Heart left ventricle (tissue), 13 donors: Measurements from ENCODE around the gene POLQ.

ENCODE experiments used
- CTCF ChIP-seq, 12 donors: fragments of 200-600 bp; sonication (generic) in 4 of 12; IDR thresholded peaks; one replicate each; pipeline versions ENCODE4 v1.5.0 to v1.8.0; 2018 to 2022; ENCODE audit warnings: antibody characterized with exemption in 12 of 12, mild to moderate bottlenecking in 5 of 12
- POLR2A ChIP-seq, 2 donors: fragments of 450-650 bp; IDR thresholded peaks; one replicate each; pipeline ENCODE4 v1.6.1; 2017; ENCODE audit warnings: antibody characterized with exemption in 2 of 2, mild to moderate bottlenecking in 2 of 2, moderate library complexity in 2 of 2
- donor health status: ischemic (EF 13 %, LVEDD 7.1; RV severe dilation, severe dysfunction).
- donor health status: DM: no; HTN: yes; CAD: no.
- donor health status: DM: no; HTN: no; CAD: no.
- donor health status: ischemic (EF 25% LVEDD 6.9; RV normal size, moderate dysfunction).
- donor health status: ischemic (EF 25% LVEDD 5.7; RV mildly dilated, moderate dysfunction).
- donor health status: ischemic (EF 35%, LVEDD 5.7; RV mildly dilated, moderate dysfunction).
- donor health status: nonischemic (EF 11% LVEDD 7.7; RV severe dilation, severe dysfunction).
- donor health status: DM: yes; HTN: yes; CAD: no.
- donor health status: PGD.
- donor health status: ischemic (EF 29% LVEDD 5.4; RV normal size, mild dysfunction).
- donor health status: nonischemic (EF 23%, LVEDD 6.1; RV moderate dilation, normal function).

GRCh38 chr3:121542924-121543323 is 2.9 kb downstream of the POLQ start:
- TF ChIP-seq CTCF (IDR thresholded peaks at IDR 0.05) (no peak), POLR2A (IDR thresholded peaks at IDR 0.05) (no peak)
